ENCODE results near the gene DCAF7.

DCAF7 gene

GRCh38 chr17:63579633-63580032, 29.4 kb downstream of the DCAF7 start:
- DNase-seq (ENCODE audit: extremely low read depth in 1 of 2, low read depth in 1 of 2), result no peak

GRCh38 chr17:63587770-63588169, 37.5 kb downstream of the DCAF7 start:
- no peak for DNase-seq (ENCODE audit: extremely low read depth in 1 of 2, low read depth in 1 of 2)

GRCh38 chr17:63588797-63589196, 38.5 kb downstream of the DCAF7 start:
- DNase-seq (ENCODE audit: extremely low read depth in 1 of 2, low read depth in 1 of 2), result no peak

GRCh38 chr17:63589646-63590045, 39.4 kb downstream of the DCAF7 start:
- no peak for DNase-seq (ENCODE audit: extremely low read depth in 1 of 2, low read depth in 1 of 2)

GRCh38 chr17:63592797-63593196, 42.5 kb downstream of the DCAF7 start:
- no peak for DNase-seq (ENCODE audit: extremely low read depth in 1 of 2, low read depth in 1 of 2)

GRCh38 chr17:63595132-63595531, 44.9 kb downstream of the DCAF7 start:
- DNase-seq (ENCODE audit: extremely low read depth in 1 of 2, low read depth in 1 of 2), result no peak

- DNase-seq (ENCODE audit: extremely low read depth in 1 of 2, low read depth in 1 of 2), result no peak
These were observed 46.7 kb downstream of the DCAF7 start for GRCh38 chr17:63596856-63597586.

GRCh38 chr17:63598281-63598680, 48.0 kb downstream of the DCAF7 start:
- DNase-seq (ENCODE audit: extremely low read depth in 1 of 2, low read depth in 1 of 2), result no peak

- DNase-seq (ENCODE audit: extremely low read depth in 1 of 2, low read depth in 1 of 2), result peak; percentile 42 to 60
These were observed 50.5 kb downstream of the DCAF7 start, which contains the start of gene TACO1 for GRCh38 chr17:63600569-63601438. TACO1 (plus strand) TSS chr17:63600895; CDS start chr17:63601084, 189 bp downstream.

GRCh38 chr17:63601439-63602371, 51.4 kb downstream of the DCAF7 start:
- DNase-seq (ENCODE audit: extremely low read depth in 1 of 2, low read depth in 1 of 2), result no peak

GRCh38 chr17:63609816-63610573, 59.7 kb downstream of the DCAF7 start:
- no peak for DNase-seq (ENCODE audit: extremely low read depth in 1 of 2, low read depth in 1 of 2)

GRCh38 chr17:63610854-63611253, 60.6 kb downstream of the DCAF7 start:
- DNase-seq (ENCODE audit: extremely low read depth in 1 of 2, low read depth in 1 of 2), result no peak

- DNase-seq (ENCODE audit: extremely low read depth in 1 of 2, low read depth in 1 of 2), result no peak
These were observed 61.1 kb downstream of the DCAF7 start for GRCh38 chr17:63611354-63611753.

GRCh38 chr17:63613663-63614062, 63.4 kb downstream of the DCAF7 start:
- DNase-seq (ENCODE audit: extremely low read depth in 1 of 2, low read depth in 1 of 2), result no peak

- DNase-seq (ENCODE audit: extremely low read depth in 1 of 2, low read depth in 1 of 2), result no peak
These were observed 71.0 kb downstream of the DCAF7 start for GRCh38 chr17:63621229-63621683.

GRCh38 chr17:63621684-63622573, 71.7 kb downstream of the DCAF7 start, which contains the start of gene MAP3K3:
MAP3K3 (plus strand) TSS chr17:63622417; CDS start chr17:63622760, 343 bp downstream.
- peak; percentile 88 to 95 for DNase-seq (ENCODE audit: extremely low read depth in 1 of 2, low read depth in 1 of 2)

- peak in 1 of 2 donors; percentile 27 for DNase-seq (ENCODE audit: extremely low read depth in 1 of 2, low read depth in 1 of 2)
These were observed 72.5 kb downstream of the DCAF7 start for GRCh38 chr17:63622574-63623390.
